ENCODE data around the gene MGAT4D.
"Not testable (repeated sequence)": the region's sequence is repeated elsewhere in the genome, so short reads cannot be mapped to it uniquely, and the experiment has no call there.

The MGAT4D gene

GRCh38 chr4:140427919-140428471 is 70.1 kb downstream of the MGAT4D start:
- no peak for FAIRE-seq

GRCh38 chr4:140427106-140427918 is 70.8 kb downstream of the MGAT4D start, which contains the start of gene CLGN:
Gene CLGN (minus strand): TSS chr4:140427648. CDS start chr4:140413078, 14,570 bp downstream.
- no peak for FAIRE-seq

DNA sequence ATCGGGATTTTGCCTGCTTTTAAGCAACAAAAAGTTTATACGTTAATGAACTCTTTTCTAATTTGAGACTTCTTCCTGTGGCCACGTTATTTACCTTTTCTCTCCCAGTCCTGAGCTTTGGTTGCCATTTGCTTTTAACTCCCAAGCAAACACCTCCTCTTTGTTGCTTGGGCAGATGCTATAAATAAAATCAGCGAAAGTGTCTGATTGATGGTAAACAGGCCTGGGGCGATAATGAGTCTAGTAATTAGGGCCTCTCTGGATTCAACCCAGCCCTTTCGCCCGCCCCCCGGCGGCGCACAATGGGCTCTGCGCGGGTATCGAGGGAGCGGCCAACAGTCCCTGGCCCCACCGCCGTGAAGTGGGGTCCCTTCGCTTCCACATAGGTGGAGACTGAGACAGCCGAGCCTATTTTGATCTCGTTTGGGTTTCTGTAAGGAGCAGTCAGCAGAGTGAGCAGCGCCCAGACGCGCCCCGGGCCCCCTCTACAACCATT is 71.4 kb downstream of the MGAT4D start:
- no peak for FAIRE-seq

GRCh38 chr4:140423106-140423505 is 75.0 kb downstream of the MGAT4D start:
- no peak for FAIRE-seq

DNA sequence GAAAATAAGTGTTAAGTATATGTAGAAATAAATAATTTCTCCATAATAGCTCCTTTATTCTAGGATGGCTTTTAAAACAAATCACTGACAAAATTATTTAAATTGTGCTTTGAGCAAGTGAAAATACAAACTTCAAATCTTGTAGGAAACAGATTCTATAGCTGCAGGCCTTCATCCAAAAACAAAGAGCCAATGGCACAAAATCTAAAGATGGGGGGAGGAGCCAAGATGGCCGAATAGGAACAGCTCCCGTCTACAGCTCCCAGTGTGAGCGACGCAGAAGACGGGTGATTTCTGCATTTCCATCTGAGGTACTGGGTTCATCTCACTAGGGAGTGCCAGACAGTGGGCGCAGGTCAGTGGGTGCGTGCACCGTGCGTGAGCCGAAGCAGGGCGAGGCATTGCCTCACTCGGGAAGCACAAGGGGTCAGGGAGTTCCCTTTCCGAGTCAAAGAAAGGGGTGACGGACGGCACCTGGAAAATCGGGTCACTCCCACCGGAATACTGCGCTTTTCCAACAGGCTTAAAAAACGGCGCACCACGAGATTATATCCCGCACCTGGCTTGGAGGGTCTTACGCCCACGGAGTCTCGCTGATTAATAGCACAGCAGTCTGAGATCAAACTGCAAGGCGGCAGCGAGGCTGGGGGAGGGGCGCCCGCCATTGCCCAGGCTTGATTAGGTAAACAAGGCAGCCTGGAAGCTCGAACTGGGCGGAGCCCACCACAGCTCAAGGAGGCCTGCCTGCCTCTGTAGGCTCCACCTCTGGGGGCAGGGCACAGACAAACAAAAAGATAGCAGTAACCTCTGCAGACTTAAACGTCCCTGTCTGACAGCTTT is 84.7 kb downstream of the MGAT4D start:
- not testable (repeated sequence) for FAIRE-seq

GRCh38 chr4:140408974-140409373 is 89.1 kb downstream of the MGAT4D start:
- no peak for FAIRE-seq

DNA sequence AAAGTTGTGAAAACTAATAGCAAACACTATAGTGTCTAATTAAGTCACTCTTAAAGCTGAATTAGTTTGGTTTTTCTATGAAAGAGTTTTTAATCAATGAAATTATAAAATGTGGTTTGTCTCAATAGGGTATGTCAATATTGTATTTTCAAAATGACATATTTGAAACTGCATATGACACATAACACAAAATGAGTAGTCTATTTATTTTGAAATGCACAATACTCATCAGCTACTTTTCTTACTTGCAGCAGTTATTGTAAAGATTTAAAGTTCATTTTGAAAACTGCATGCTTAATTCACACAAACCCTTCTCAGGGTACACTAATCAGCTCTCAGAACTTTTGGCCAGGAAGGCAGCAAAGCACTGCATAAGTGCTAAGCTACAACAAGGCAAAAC is 91.8 kb downstream of the MGAT4D start:
- FAIRE-seq, result no peak

- FAIRE-seq, result no peak
Measured at GRCh38 chr4:140400111-140400510, 98.0 kb downstream of the MGAT4D start.

DNA sequence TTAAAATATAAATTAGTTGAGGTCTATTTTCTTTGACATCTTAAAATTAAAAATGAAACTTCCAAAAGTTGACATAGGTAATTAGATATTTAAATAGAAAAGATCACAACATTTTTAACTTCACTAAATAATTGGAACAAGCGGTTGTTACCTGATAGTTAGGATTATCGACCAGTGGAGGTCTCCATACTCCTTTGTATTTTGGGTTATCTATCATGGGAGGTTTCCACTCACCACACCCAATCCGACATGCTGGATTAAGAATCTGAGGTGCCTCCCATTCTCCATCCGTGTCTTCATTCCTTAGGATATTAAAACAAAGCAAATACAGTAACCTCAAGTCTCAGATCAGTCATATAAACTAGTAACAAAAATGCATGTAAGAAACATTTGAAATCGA is 102.4 kb downstream of the MGAT4D start:
- FAIRE-seq, result no peak

Data from G401.6 (cell line).